ACC112 (cell line): ENCODE data around the gene TAPT1.
A peak's percentile ranks its signal among the peaks of the same experiment; 100 is the strongest.

Source experiments
- H2AFZ ChIP-seq: fragments of 200-600 bp; sonication (generic); one replicate; pipeline ENCODE4 v1.6.0; 2017; ENCODE audit warnings: antibody characterized with exemption, low read length; ENCODE audit not compliant: unreplicated experiment
- H3K27ac ChIP-seq: fragments of 200-600 bp; sonication (generic); 2 replicates; pipeline ENCODE4 v1.5.1; 2014; ENCODE audit warnings: low read depth, mild to moderate bottlenecking, antibody characterized with exemption, low read length, moderate library complexity
- H3K27me3 ChIP-seq: fragments of 200-600 bp; sonication (generic); 2 replicates; pipeline ENCODE4 v1.6.1; 2014; ENCODE audit warnings: mild to moderate bottlenecking, antibody characterized with exemption, low read length, moderate library complexity, mixed read lengths; ENCODE audit not compliant: insufficient read depth
- H3K36me3 ChIP-seq: fragments of 200-600 bp; sonication (generic); 2 replicates; pipeline ENCODE4 v1.6.1; 2016; ENCODE audit warnings: mild to moderate bottlenecking, antibody characterized with exemption, low read length, moderate library complexity, mixed read lengths; ENCODE audit not compliant: insufficient read depth
- H3K4me1 ChIP-seq: fragments of 200-600 bp; sonication (generic); one replicate; pipeline ENCODE4 v1.6.1; 2016; ENCODE audit warnings: low read length, mixed read lengths; ENCODE audit not compliant: insufficient read depth, unreplicated experiment, control insufficient read depth
- H3K4me3 ChIP-seq: fragments of 200-600 bp; sonication (generic); 2 replicates; pipeline ENCODE4 v1.5.1; 2014; ENCODE audit warnings: mild to moderate bottlenecking, low read depth, low read length
- H3K79me2 ChIP-seq: fragments of 200-600 bp; sonication (generic); one replicate; pipeline ENCODE4 v1.6.0; 2016; ENCODE audit warnings: low read length; ENCODE audit not compliant: control insufficient read depth, unreplicated experiment, insufficient read depth

The TAPT1 gene

DNA sequence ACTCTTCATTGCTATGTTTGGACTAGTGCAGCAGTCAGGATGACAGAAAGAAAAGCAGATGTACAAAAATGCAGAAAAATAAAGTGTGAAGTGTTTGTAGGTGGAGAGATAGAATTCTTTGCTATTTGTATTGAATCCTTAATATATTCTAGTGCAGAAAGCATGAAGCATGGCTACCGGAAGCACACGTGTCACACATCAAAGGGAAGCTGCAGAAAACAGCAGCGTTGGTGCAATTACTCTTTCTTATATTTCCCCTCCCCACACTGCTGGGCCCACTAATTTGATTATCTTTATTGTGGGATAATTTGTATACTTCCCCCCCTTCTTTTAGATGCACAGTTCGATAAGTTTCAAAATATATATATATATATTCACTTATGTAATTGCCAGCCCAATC, 35.9 kb upstream of the TAPT1 start:
- no peaks in the 10 kb centered on the region for H3K36me3 ChIP-seq
- no peak overlapping the region for H3K27ac ChIP-seq
- no peaks in the 10 kb centered on the region for H3K27me3 ChIP-seq
- H3K4me3 ChIP-seq: no peak overlapping the region
- peaks cover 11% of the 10 kb centered on the region for H3K4me1 ChIP-seq
- no peak overlapping the region for H2AFZ ChIP-seq
- H3K79me2 ChIP-seq: no peaks in the 10 kb centered on the region

GRCh38 chr4:16261313-16261878, 35.1 kb upstream of the TAPT1 start:
- Histone ChIP-seq H3K79me2 (no peaks in the 10 kb centered on the region), H3K27me3 (no peaks in the 10 kb centered on the region), H3K27ac (no peak overlapping the region), H3K36me3 (no peaks in the 10 kb centered on the region), H3K4me3 (no peak overlapping the region), H2AFZ (no peak overlapping the region), H3K4me1 (peaks cover 11% of the 10 kb centered on the region)

GRCh38 chr4:16259889-16260246, 33.6 kb upstream of the TAPT1 start:
- no peaks in the 10 kb centered on the region for H3K27me3 ChIP-seq
- H3K27ac ChIP-seq: peak overlapping the region; percentile 49
- H3K36me3 ChIP-seq: no peaks in the 10 kb centered on the region
- H3K4me1 ChIP-seq: peaks cover 11% of the 10 kb centered on the region
- peak overlapping the region; percentile 79 for H2AFZ ChIP-seq
- H3K4me3 ChIP-seq: no peak overlapping the region
- H3K79me2 ChIP-seq: no peaks in the 10 kb centered on the region

- Histone ChIP-seq H2AFZ (peak overlapping the region; percentile 79), H3K79me2 (no peaks in the 10 kb centered on the region), H3K27me3 (no peaks in the 10 kb centered on the region), H3K4me3 (no peak overlapping the region), H3K36me3 (no peaks in the 10 kb centered on the region), H3K4me1 (peaks cover 10% of the 10 kb centered on the region), H3K27ac (peak overlapping the region; percentile 49)
These were observed 33.1 kb upstream of the TAPT1 start for GRCh38 chr4:16259241-16259888.

- no peaks in the 10 kb centered on the region for H3K79me2 ChIP-seq
- H3K4me3 ChIP-seq: no peak overlapping the region
- peaks cover 25% of the 10 kb centered on the region for H3K4me1 ChIP-seq
- no peak overlapping the region for H3K27ac ChIP-seq
- no peak overlapping the region for H2AFZ ChIP-seq
- H3K27me3 ChIP-seq: no peaks in the 10 kb centered on the region
- no peaks in the 10 kb centered on the region for H3K36me3 ChIP-seq
These were observed 31.3 kb upstream of the TAPT1 start for GRCh38 chr4:16257611-16258010.

DNA sequence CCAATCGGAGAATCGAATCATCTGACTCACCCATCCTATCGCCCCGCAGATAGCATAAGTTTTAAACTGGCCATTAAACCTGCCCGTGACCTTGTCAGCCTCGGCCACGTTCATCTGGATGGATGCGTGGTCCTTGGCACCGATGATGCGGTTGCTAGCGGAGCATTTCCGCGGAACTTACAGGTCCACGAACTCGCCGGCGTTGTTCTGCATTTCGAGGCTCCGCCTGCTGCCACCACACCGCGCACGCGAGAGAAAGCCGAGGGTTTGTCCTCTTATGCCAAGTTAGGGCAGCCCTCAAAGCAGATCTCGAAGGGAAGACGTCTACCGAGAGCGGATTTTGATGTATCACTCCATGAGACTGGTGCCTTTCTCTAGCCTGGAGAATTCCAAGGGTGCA, 30.1 kb upstream of the TAPT1 start:
- Histone ChIP-seq H3K27me3 (no peaks in the 10 kb centered on the region), H3K4me1 (peaks cover 25% of the 10 kb centered on the region), H3K36me3 (no peaks in the 10 kb centered on the region), H2AFZ (no peak overlapping the region), H3K27ac (no peak overlapping the region), H3K79me2 (no peaks in the 10 kb centered on the region), H3K4me3 (no peak overlapping the region)

- H3K4me1 ChIP-seq: peaks cover 29% of the 10 kb centered on the region
- H3K4me3 ChIP-seq: no peak overlapping the region
- no peak overlapping the region for H2AFZ ChIP-seq
- no peaks in the 10 kb centered on the region for H3K79me2 ChIP-seq
- H3K27ac ChIP-seq: no peak overlapping the region
- H3K27me3 ChIP-seq: no peaks in the 10 kb centered on the region
- no peaks in the 10 kb centered on the region for H3K36me3 ChIP-seq
These were observed 29.5 kb upstream of the TAPT1 start for GRCh38 chr4:16255730-16256129.

DNA sequence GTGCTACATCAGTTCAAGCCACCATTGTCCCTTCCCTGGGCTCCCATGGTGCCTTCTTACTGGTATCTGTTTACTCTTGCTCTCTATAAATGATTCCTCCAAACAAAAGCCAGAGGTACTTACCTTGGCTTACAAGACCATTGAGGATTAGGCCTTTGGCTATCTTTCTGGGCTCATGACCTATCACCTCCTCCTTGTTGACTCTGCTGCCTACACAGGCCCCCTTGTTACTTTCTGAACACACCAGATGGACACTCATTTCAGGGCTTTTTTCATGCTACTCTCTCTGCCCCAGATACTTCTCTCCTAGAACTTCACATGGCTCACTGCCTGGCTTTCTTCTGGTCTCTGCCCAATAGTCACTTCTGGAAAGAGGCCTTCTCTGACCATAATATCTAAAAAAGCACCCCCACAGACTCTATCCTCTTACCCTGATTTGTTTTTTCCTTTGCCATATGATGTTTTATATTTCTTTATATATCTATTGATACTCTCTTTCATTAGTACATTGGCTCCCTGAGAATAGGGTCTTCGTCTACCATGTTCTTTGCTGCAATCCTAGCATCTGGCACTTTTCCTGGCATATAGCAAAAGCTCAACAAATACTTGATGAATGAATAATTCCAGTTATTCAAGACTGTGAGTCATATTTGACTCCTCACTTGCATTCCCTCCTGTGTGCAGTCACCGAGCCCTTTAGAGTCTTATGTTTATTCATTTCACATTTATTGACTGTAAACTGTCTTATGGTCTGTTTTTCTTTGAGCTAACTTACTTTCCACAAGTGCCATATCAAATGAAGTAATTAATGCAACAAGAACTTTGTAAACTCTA, 27.1 kb upstream of the TAPT1 start:
- H3K4me1 ChIP-seq: peaks cover 31% of the 10 kb centered on the region
- H3K36me3 ChIP-seq: no peaks in the 10 kb centered on the region
- H3K27me3 ChIP-seq: no peaks in the 10 kb centered on the region
- H3K27ac ChIP-seq: peak overlapping the region; percentile 64
- H3K79me2 ChIP-seq: no peaks in the 10 kb centered on the region
- no peak overlapping the region for H3K4me3 ChIP-seq
- H2AFZ ChIP-seq: no peak overlapping the region

DNA sequence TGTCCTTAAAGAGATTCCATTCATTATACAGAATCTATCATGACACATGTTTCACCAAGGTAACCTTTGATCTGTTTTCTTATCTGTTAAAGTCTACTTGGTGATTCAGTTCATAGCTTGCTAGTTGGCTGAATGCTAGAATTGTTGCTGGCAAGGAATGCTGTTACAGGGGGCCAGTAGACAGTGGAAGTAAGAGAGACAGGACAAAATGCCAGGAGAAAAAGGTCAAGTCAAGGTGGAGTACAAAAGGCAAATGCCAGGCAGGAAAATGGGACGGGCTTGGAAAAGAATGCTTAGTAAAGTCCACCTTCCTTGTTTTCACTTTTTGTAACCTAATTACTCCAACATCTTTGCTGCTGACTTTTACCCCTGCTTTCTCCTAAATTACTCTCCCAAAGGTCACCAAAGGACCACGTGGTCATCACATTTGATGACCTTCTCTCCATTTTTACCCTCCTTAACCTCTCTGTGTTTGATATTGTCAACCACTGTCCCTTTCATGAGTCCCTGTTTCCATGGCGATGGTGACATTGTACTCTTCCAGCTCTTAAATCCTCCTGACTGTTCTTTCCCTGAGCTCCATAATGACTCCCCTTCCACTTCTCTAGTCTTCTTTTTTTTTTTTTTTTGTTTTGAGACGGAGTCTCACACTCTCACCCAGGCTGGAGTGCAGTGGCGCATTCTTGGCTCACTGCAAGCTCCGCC, 24.5 kb upstream of the TAPT1 start:
- Histone ChIP-seq H3K27me3 (no peaks in the 10 kb centered on the region), H3K4me1 (peaks cover 31% of the 10 kb centered on the region), H2AFZ (no peak overlapping the region), H3K4me3 (no peak overlapping the region), H3K79me2 (no peaks in the 10 kb centered on the region), H3K36me3 (0 out of 2 replicates have a peak, but pooled peaks cover 6% of the 10 kb centered on the region), H3K27ac (0 out of 2 replicates have a peak overlapping the region, but pooled peaks have one; percentile 7)

- Histone ChIP-seq H2AFZ (no peak overlapping the region), H3K4me1 (peaks cover 21% of the 10 kb centered on the region), H3K27ac (no peak overlapping the region), H3K36me3 (0 out of 2 replicates have a peak, but pooled peaks cover 6% of the 10 kb centered on the region), H3K27me3 (no peaks in the 10 kb centered on the region), H3K4me3 (no peak overlapping the region), H3K79me2 (no peaks in the 10 kb centered on the region)
These were observed 22.3 kb upstream of the TAPT1 start for GRCh38 chr4:16248605-16249004.
